Right atrium auricular region (tissue), 2 donors: Measurements from ENCODE around the gene GRID2IP. TPM values are rescaled to one million over a fixed set of nuclear protein-coding genes. Genes with fewer than 3 reads are reported as not detected.

Source experiments
- DNase-seq: peaks from one replicate; pipeline ENCODE4 v3.0.0-alpha.2; 2019; ENCODE audit warnings: low spot score
- H3K27ac ChIP-seq, 2 donors: fragments of 200-600 bp; sonication (generic); 1 replicate in 1 of 2; 2 replicates in 1 of 2; pipeline ENCODE4 v1.5.1; 2016 to 2019
- H3K27me3 ChIP-seq, 2 donors: fragments of 200-600 bp; sonication (generic); one replicate each; pipeline versions ENCODE4 v1.5.1 to v1.6.0; 2017 to 2019
- H3K36me3 ChIP-seq: fragments of 200-600 bp; sonication (generic); one replicate; pipeline ENCODE4 v1.5.1; 2016
- H3K4me1 ChIP-seq, 2 donors: fragments of 200-600 bp; sonication (generic); one replicate each; pipeline versions ENCODE4 v1.5.1 to v1.6.0; 2017 to 2019
- H3K4me3 ChIP-seq, 2 donors: fragments of 200-600 bp; sonication (generic); 1 replicate in 1 of 2; 2 replicates in 1 of 2; pipeline ENCODE4 v1.5.1; 2017 to 2019; ENCODE audit warnings: mild to moderate bottlenecking in 1 of 2, moderate library complexity in 1 of 2
- H3K9me3 ChIP-seq, 2 donors: fragments of 200-600 bp; sonication (generic); one replicate each; pipeline ENCODE4 v1.5.1; 2019
- total RNA-seq, 2 donors: library from RNA; depleted of rRNA; stranded (reverse); fragments of >200 nt; gene quantifications; one replicate each; pipeline ENCODE4 v1.1.0, GENCODE V29; 2016
- TF ChIP-seq, protein P1 (sequence below), 2 donors: fragments of 200-600 bp; sonication (generic); IDR thresholded peaks; one replicate each; pipeline ENCODE4 v1.5.1; 2019; ENCODE audit warnings: antibody characterized with exemption in 2 of 2

GRID2IP gene
- total RNA-seq, 2 donors from 2014 or later, result 0.28 TPM; not detected in 1

DNA sequence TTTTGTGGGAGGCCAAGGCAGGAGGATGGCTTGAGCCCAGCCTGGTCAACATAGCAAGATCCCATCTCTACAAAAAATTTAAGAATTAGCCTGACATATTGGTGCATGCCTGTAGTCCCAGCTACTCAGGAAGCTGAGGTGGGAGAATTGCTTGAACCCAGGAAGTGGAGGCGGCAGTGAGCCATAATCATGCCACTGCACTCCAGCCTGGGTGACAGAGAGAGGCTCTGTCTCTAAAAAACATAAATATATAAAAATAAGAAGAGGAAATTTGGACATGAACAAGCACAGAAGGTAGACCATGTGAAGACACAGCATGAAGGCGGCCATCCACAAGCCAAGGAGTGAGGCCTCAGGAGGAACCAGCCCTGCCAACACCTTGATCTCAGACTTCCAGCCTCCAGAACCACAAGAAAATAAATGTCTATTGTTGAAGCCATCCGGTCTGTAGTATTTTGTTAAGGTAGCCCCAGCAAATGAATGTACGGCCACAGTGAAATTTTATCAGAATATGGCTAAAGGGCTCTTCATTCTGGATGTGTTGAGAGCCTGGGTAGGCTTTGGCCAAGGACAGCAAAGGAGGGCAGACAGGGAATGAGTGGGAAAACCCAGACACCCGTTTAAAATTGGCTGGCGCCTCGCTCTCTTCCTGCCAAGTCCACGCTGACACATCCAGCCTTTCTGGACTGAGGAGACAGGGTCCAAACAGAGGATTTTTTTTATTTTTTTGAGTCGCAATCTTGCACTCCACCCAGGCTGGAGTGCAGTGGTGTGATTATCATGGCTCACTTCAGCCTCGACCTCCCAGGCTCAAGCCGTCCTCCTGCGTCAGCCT is 12.9 kb upstream of the GRID2IP start:
- no peak for DNase-seq
- no peak overlapping the region for H3K4me3 ChIP-seq
- no peaks in the 10 kb centered on the region for H3K9me3 ChIP-seq
- no peaks in the 10 kb centered on the region for H3K27me3 ChIP-seq
- no peak overlapping the region for H3K27ac ChIP-seq
- no peaks in the 10 kb centered on the region for H3K4me1 ChIP-seq
- H3K36me3 ChIP-seq, result no peaks in the 10 kb centered on the region
- TF ChIP-seq, protein P1, sequence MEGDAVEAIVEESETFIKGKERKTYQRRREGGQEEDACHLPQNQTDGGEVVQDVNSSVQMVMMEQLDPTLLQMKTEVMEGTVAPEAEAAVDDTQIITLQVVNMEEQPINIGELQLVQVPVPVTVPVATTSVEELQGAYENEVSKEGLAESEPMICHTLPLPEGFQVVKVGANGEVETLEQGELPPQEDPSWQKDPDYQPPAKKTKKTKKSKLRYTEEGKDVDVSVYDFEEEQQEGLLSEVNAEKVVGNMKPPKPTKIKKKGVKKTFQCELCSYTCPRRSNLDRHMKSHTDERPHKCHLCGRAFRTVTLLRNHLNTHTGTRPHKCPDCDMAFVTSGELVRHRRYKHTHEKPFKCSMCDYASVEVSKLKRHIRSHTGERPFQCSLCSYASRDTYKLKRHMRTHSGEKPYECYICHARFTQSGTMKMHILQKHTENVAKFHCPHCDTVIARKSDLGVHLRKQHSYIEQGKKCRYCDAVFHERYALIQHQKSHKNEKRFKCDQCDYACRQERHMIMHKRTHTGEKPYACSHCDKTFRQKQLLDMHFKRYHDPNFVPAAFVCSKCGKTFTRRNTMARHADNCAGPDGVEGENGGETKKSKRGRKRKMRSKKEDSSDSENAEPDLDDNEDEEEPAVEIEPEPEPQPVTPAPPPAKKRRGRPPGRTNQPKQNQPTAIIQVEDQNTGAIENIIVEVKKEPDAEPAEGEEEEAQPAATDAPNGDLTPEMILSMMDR (IDR thresholded peaks at IDR 0.05), result no peak

DNA sequence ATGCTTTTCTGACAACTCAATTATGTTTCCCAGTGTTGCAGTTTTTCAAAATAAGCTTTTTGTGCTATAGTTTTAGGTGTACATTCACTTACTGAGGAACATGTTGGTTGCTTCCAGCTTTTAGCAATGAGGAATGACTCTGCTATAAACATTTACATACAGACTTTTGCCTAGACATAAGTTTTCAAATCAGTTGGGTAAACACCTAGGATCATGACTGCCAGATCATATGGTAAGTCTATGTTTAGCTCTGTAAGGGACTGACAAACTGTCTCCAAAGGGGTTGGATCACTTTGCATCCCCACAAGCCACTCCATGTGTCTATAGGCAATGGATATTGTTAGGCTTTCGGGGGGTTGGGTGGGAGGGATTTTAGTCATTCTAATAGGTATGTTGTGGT is 10.8 kb upstream of the GRID2IP start:
- Histone ChIP-seq H3K36me3 (no peaks in the 10 kb centered on the region), H3K4me3 (no peak overlapping the region), H3K27ac (no peak overlapping the region), H3K4me1 (no peaks in the 10 kb centered on the region), H3K27me3 (no peaks in the 10 kb centered on the region), H3K9me3 (no peaks in the 10 kb centered on the region)
- DNase-seq, result no peak
- TF ChIP-seq, protein P1 (IDR thresholded peaks at IDR 0.05), result no peak

DNA sequence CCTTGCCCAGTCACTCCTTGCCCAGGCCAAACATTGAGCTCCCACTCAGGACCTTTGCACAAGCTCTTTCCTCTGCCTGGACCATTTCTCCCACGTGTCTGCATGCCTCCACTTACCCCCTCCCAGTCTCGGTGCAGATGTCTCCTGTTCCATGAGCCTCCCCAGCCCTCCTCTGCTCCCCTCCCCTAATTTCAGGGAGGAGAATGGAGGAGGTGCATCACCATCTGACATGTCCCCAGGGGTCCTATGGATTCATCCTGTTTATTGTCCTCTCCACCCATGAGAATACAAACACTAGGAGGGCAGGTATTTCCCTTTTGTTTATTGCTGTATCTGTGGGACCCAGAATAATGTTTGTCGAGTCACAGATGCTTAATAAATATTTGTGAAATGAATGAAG is 8.6 kb upstream of the GRID2IP start:
- no peak overlapping the region for H3K27ac ChIP-seq
- DNase-seq, result no peak
- H3K36me3 ChIP-seq, result no peaks in the 10 kb centered on the region
- H3K27me3 ChIP-seq, result no peaks in the 10 kb centered on the region
- H3K9me3 ChIP-seq, result no peaks in the 10 kb centered on the region
- TF ChIP-seq, protein P1 (IDR thresholded peaks at IDR 0.05), result no peak
- H3K4me3 ChIP-seq, result no peak overlapping the region
- H3K4me1 ChIP-seq, result no peaks in the 10 kb centered on the region

DNA sequence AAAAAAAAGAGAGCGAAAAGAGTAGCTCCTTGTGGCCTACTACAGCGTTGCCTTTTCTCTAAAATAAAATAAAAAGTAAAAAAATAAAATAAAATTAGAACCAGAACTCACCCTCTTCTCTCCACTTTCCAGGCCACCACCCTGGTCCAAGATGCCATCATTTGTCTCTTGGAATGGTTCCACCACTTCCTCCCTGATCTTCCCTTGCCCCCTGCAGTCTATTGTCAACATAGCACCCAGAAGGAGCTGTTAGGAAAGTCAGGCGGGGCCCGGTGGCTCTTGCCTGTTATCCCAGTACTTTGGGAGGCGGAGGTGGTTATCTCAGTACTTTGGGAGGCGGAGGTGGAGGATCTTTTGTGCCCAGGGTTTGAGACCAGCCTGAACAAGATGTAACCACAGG is 7.6 kb upstream of the GRID2IP start:
- DNase-seq, result no peak
- no peak overlapping the region for H3K4me3 ChIP-seq

DNA sequence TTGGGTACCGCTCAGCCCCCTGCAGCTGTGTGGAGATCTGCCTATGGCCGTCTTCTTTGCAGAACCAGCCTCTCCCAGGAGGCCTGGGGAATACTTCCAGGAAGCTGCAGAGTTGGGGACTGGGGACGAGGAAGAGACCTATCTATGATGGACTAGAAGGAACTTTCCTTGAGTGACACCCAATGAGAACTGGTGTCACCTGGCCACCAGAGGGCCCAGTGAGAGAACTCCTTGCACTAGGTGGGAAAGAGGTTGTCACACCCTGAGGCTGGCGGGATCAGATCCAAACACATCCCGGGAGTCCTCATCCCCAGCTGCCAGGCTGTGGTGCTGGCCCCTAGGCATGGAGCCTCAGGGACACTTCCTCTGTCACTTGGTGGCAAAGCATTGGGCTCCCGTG is 4.9 kb upstream of the GRID2IP start:
- TF ChIP-seq, protein P1 (IDR thresholded peaks at IDR 0.05), result no peak
- DNase-seq, result no peak
- Histone ChIP-seq H3K36me3 (no peaks in the 10 kb centered on the region), H3K4me3 (no peak overlapping the region), H3K9me3 (no peaks in the 10 kb centered on the region), H3K4me1 (no peaks in the 10 kb centered on the region), H3K27ac (no peak overlapping the region), H3K27me3 (no peaks in the 10 kb centered on the region)

More for the DNA sequence above, 7.6 kb upstream of the GRID2IP start:
- Histone ChIP-seq H3K36me3 (no peaks in the 10 kb centered on the region), H3K27me3 (no peaks in the 10 kb centered on the region), H3K27ac (no peak overlapping the region), H3K4me1 (no peaks in the 10 kb centered on the region), H3K9me3 (no peaks in the 10 kb centered on the region)
- TF ChIP-seq, protein P1 (IDR thresholded peaks at IDR 0.05), result peak in 1 of 2 donors; percentile 40

DNA sequence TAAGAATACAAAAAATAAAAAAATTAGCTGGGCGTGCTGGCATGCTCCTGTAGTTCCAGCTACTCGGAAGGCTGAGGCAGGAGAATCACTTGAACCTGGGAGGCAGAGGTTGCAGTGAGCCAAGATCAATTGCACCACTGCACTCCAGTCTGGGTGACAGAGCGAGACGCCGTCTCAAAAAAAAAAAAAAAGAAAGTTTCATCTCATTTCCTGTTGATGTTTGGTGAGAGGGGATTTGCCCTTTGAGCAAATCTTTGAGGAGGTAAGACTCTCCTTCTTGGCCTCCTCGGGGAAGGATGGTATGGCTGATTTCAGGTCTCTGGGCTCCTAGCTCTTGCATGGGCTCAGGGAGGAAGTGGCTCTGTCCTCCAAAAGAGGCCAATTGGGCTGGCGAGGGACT is 3.6 kb upstream of the GRID2IP start:
- Histone ChIP-seq H3K27ac (no peak overlapping the region), H3K36me3 (no peaks in the 10 kb centered on the region), H3K27me3 (no peaks in the 10 kb centered on the region), H3K4me3 (no peak overlapping the region), H3K9me3 (no peaks in the 10 kb centered on the region), H3K4me1 (no peaks in the 10 kb centered on the region)
- TF ChIP-seq, protein P1 (IDR thresholded peaks at IDR 0.05), result no peak
- DNase-seq, result no peak
